Loucy (cell line): ENCODE data around the gene SNX21.
A peak's percentile ranks its signal among the peaks of the same experiment; 100 is the strongest.

Source experiments
- H2AFZ ChIP-seq: fragments of 200-600 bp; sonication (generic); 2 replicates; pipeline ENCODE4 v1.6.0; 2016; ENCODE audit warnings: antibody characterized with exemption, mild to moderate bottlenecking, low read length, moderate library complexity
- H3F3A ChIP-seq: fragments of 200-600 bp; 2 replicates; pipeline ENCODE4 v1.6.0; 2016; ENCODE audit warnings: antibody characterized with exemption, low read depth, mild to moderate bottlenecking
- H3K27me3 ChIP-seq: fragments of 200-600 bp; sonication (generic); 2 replicates; pipeline ENCODE4 v1.6.1; 2014; ENCODE audit warnings: low read length, mild to moderate bottlenecking; ENCODE audit not compliant: insufficient read depth, poor library complexity, severe bottlenecking
- H3K36me3 ChIP-seq: fragments of 200-600 bp; sonication (generic); 2 replicates; pipeline ENCODE4 v1.6.1; 2016; ENCODE audit warnings: low read length; ENCODE audit not compliant: insufficient read depth
- H3K4me1 ChIP-seq: fragments of 200-600 bp; sonication (generic); 2 replicates; pipeline ENCODE4 v1.5.1; 2014; ENCODE audit warnings: low read length, mild to moderate bottlenecking; ENCODE audit not compliant: insufficient read depth, poor library complexity, severe bottlenecking
- H3K4me2 ChIP-seq: fragments of 200-600 bp; sonication (generic); 2 replicates; pipeline ENCODE4 v1.6.0; 2014; ENCODE audit warnings: antibody characterized with exemption, low read length, low read depth, mild to moderate bottlenecking; ENCODE audit not compliant: poor library complexity, severe bottlenecking
- H3K4me3 ChIP-seq: fragments of 200-600 bp; sonication (generic); 2 replicates; pipeline ENCODE4 v1.5.1; 2014; ENCODE audit warnings: low read length, mild to moderate bottlenecking, mixed read lengths; ENCODE audit not compliant: poor library complexity, severe bottlenecking
- H3K79me2 ChIP-seq: fragments of 200-600 bp; sonication (generic); 2 replicates; pipeline ENCODE4 v1.6.1; 2014; ENCODE audit warnings: low read length; ENCODE audit not compliant: insufficient read depth
- H3K9ac ChIP-seq: fragments of 200-600 bp; sonication (generic); 2 replicates; pipeline ENCODE4 v1.6.0; 2014; ENCODE audit warnings: mild to moderate bottlenecking, low read depth, low read length, moderate library complexity; ENCODE audit not compliant: poor library complexity, severe bottlenecking
- H3K9me2 ChIP-seq: fragments of 200-600 bp; sonication (generic); replicated peaks from 2 replicates; pipeline ENCODE4 v1.6.1; 2016; ENCODE audit warnings: low read depth, low read length, mixed read lengths
- H3K9me3 ChIP-seq: fragments of 200-600 bp; sonication (generic); 2 replicates; pipeline ENCODE4 v1.6.1; 2014; ENCODE audit warnings: mild to moderate bottlenecking, antibody characterized with exemption, low read length, low read depth; ENCODE audit not compliant: insufficient read depth
- H4K20me1 ChIP-seq: fragments of 200-600 bp; sonication (generic); 2 replicates; pipeline ENCODE4 v1.6.0; 2014; ENCODE audit warnings: antibody characterized with exemption, low read length, mild to moderate bottlenecking; ENCODE audit not compliant: insufficient read depth, poor library complexity, severe bottlenecking
- CTCF ChIP-seq: fragments of 200-600 bp; sonication (generic); conservative IDR thresholded peaks from 2 replicates; pipeline ENCODE4 v1.5.1; 2014; ENCODE audit warnings: mild to moderate bottlenecking, antibody characterized with exemption, low read length
- EZH2phosphoT487 ChIP-seq: fragments of 200-600 bp; IDR thresholded peaks from 2 replicates; pipeline ENCODE4 v1.6.1; 2018; ENCODE audit warnings: antibody characterized with exemption, mild to moderate bottlenecking, moderate library complexity, borderline replicate concordance

The SNX21 gene

GRCh38 chr20:45833030-45833882 is at the start of gene SNX21:
TSS of gene SNX21 (plus strand) at chr20:45833799. CDS start at chr20:45833920, 121 bp downstream.
- H3K36me3 ChIP-seq: no peaks in the 10 kb centered on the region
- peak within 1 kb of the TSS; percentile 58 for H2AFZ ChIP-seq
- no peaks in the 10 kb centered on the region for H3K9me3 ChIP-seq
- peak within 1 kb of the TSS; percentile 55 for H3K9ac ChIP-seq
- no peaks in the 10 kb centered on the region for H3K79me2 ChIP-seq
- peak within 1 kb of the TSS; percentile 54 for H3K4me3 ChIP-seq
- H3K9me2 ChIP-seq: no peaks in the 10 kb centered on the region
- H3K4me2 ChIP-seq: peak within 1 kb of the TSS; percentile 58
- H4K20me1 ChIP-seq: no peaks in the 10 kb centered on the region
- peaks cover 8% of the 10 kb centered on the region for H3K4me1 ChIP-seq
- H3K27me3 ChIP-seq: no peaks in the 10 kb centered on the region
- TF ChIP-seq CTCF (no peak), EZH2phosphoT487 (no peak)
- H3F3A ChIP-seq: no peaks in the 10 kb centered on the region

- Histone ChIP-seq H3F3A (no peaks in the 10 kb centered on the region), H3K27me3 (no peaks in the 10 kb centered on the region), H3K79me2 (peaks cover 13% of the 10 kb centered on the region), H3K9ac (no peak overlapping the region), H3K4me3 (no peak overlapping the region), H3K9me2 (no peaks in the 10 kb centered on the region), H3K4me2 (no peak overlapping the region), H3K4me1 (peaks cover 7% of the 10 kb centered on the region), H3K9me3 (no peaks in the 10 kb centered on the region), H4K20me1 (no peaks in the 10 kb centered on the region), H3K36me3 (no peaks in the 10 kb centered on the region), H2AFZ (no peak overlapping the region)
- TF ChIP-seq CTCF (no peak), EZH2phosphoT487 (no peak)
Measured at GRCh38 chr20:45788351-45788750, 45.2 kb upstream of the SNX21 start.

GRCh38 chr20:45792317-45793118 is 41.1 kb upstream of the SNX21 start:
- no peaks in the 10 kb centered on the region for H3K9me2 ChIP-seq
- peak overlapping the region; percentile 92 for H3K4me3 ChIP-seq
- H3K9me3 ChIP-seq: no peaks in the 10 kb centered on the region
- no peaks in the 10 kb centered on the region for H4K20me1 ChIP-seq
- H3K9ac ChIP-seq: peak overlapping the region; percentile 87
- no peak for TF ChIP-seq CTCF
- TF ChIP-seq EZH2phosphoT487: no peak
- H3K36me3 ChIP-seq: peaks cover 5% of the 10 kb centered on the region; the same call in 1 of the 2 replicates
- H2AFZ ChIP-seq: peak overlapping the region; percentile 83
- peaks cover 17% of the 10 kb centered on the region for H3K79me2 ChIP-seq
- peak overlapping the region; percentile 76 for H3K4me2 ChIP-seq
- H3K4me1 ChIP-seq: peaks cover 7% of the 10 kb centered on the region
- no peaks in the 10 kb centered on the region for H3K27me3 ChIP-seq
- no peaks in the 10 kb centered on the region for H3F3A ChIP-seq
